CD4-positive, alpha-beta T cell (primary cell): Measurements from ENCODE around the gene URGCP. TPM values are rescaled to one million over a fixed set of nuclear protein-coding genes. Genes with fewer than 3 reads are reported as not detected.
A peak's percentile ranks its signal among the peaks of the same experiment; 100 is the strongest.

Experiments
- ATAC-seq: fragments of 200-7000 bp; cut with Tn5 transposase; one replicate; pipeline ENCODE4 v1.10.0; 2022; ENCODE audit warnings: mild to moderate bottlenecking; ENCODE audit not compliant: poor library complexity
- CTCF ChIA-PET: fragments of 350-600 bp; sonication (Branson Sonifier 250); formaldehyde crosslinking; loops from one replicate; lab custom pipeline; 2021; ENCODE audit warnings: antibody characterized with exemption, inconsistent platforms; lab: Charles Lee
- POLR2A ChIA-PET: fragments of 350-600 bp; sonication (Branson Sonifier 250); formaldehyde crosslinking; loops from one replicate; lab custom pipeline; 2021; ENCODE audit warnings: antibody characterized with exemption, inconsistent platforms; lab: Charles Lee
- DNase-seq, 14 experiments: peaks; one replicate each; pipeline ENCODE4 v3.0.0-alpha.2; 2013 to 2020; ENCODE audit warnings: mixed read lengths in 2 of 14
- H3K27ac ChIP-seq, 2 donors: one replicate each; pipeline versions ENCODE4 v1.5.1 to v1.7.0; 2013; ENCODE audit warnings: low read length in 2 of 2, low read depth in 1 of 2, mild to moderate bottlenecking in 1 of 2
- H3K27me3 ChIP-seq, 2 experiments: 1 replicate in 1 of 2; 2 replicates in 1 of 2; pipeline versions ENCODE4 v1.6.1 to v1.7.0; 2013; ENCODE audit warnings: low read length in 2 of 2, control low read depth in 1 of 2, mild to moderate bottlenecking in 1 of 2, moderate library complexity in 1 of 2; ENCODE audit not compliant: insufficient read depth in 2 of 2, control insufficient read depth in 1 of 2
- H3K36me3 ChIP-seq: one replicate; pipeline ENCODE4 v1.6.1; 2013; ENCODE audit warnings: low read length, control low read depth; ENCODE audit not compliant: insufficient read depth
- H3K4me1 ChIP-seq: one replicate; pipeline ENCODE4 v1.6.1; 2013; ENCODE audit warnings: low read length, control low read depth; ENCODE audit not compliant: insufficient read depth
- H3K4me3 ChIP-seq: one replicate; pipeline ENCODE4 v1.5.1; 2013; ENCODE audit warnings: mild to moderate bottlenecking, low read length, moderate library complexity
- H3K9me3 ChIP-seq, 2 experiments: 1 replicate in 1 of 2; 2 replicates in 1 of 2; pipeline versions ENCODE4 v1.6.1 to v1.7.0; 2013; ENCODE audit warnings: low read length in 2 of 2, mild to moderate bottlenecking in 2 of 2, control low read depth in 1 of 2, moderate library complexity in 1 of 2; ENCODE audit not compliant: control insufficient read depth in 1 of 2, insufficient read depth in 1 of 2
- H3K27ac Mint-ChIP-seq: one replicate; pipeline ENCODE4 v1.8.0; 2020; ENCODE audit warnings: mixed read lengths
- H3K27me3 Mint-ChIP-seq: one replicate; pipeline ENCODE4 v1.8.0; 2021; ENCODE audit warnings: mixed read lengths
- H3K36me3 Mint-ChIP-seq: one replicate; pipeline ENCODE4 v1.8.0; 2021; ENCODE audit warnings: low read depth, mixed read lengths
- H3K4me1 Mint-ChIP-seq: one replicate; pipeline ENCODE4 v1.8.0; 2021; ENCODE audit warnings: low read depth, mixed read lengths
- H3K4me3 Mint-ChIP-seq: one replicate; pipeline ENCODE4 v1.8.0; 2020; ENCODE audit warnings: mild to moderate bottlenecking, mixed read lengths
- H3K9me3 Mint-ChIP-seq: one replicate; pipeline ENCODE4 v1.8.0; 2020; ENCODE audit warnings: mixed read lengths
- intact Hi-C, 2 experiments: fragments of 100-400 bp; cut with DNase I in 1 of 2; cut with micrococcal nuclease in 1 of 2; formaldehyde crosslinking; loops; one replicate each; pipeline versions ENCODE4 v1.15.1 to v1.9.0; 2023 to 2025; cut with DNase I, micrococcal nuclease
- total RNA-seq, 174 experiments: library from RNA in 2 of 174; stranded (reverse) in 2 of 174; gene quantifications; one replicate each; pipeline ENCODE4 v1.2.3 and lab custom pipeline; 2021 to 2026
- TF ChIP-seq, protein P1 (sequence below): fragments of 200-600 bp; IDR thresholded peaks from one replicate; pipeline ENCODE4 v1.8.0; 2022; ENCODE audit warnings: antibody characterized with exemption, mild to moderate bottlenecking

Gene URGCP
- total RNA-seq, 2 experiments from 2014 or later: 21.8 to 22.5 TPM

DNA sequence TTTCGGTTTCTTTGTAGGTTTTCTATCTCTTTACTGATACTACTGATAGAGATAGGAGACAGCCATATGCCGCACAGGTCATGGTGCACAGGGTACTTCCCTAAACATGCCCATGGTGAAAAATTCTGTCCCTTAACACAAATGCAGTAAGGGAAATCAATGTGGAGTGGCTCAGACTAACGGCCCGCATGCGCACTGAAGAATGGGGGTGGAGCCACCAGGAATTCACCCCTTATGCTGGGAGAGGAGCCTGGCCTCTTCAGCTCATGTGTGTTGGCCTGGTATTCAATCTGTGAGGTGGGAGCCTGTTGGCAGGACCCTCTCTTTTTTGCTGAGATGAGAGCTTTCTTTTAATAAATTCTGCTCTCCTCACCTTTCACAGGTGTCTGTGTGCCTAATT is 8.4 kb upstream of the URGCP start:
- no peak overlapping the region for H3K27ac Mint-ChIP-seq
- CTCF ChIA-PET: no interaction called here

DNA sequence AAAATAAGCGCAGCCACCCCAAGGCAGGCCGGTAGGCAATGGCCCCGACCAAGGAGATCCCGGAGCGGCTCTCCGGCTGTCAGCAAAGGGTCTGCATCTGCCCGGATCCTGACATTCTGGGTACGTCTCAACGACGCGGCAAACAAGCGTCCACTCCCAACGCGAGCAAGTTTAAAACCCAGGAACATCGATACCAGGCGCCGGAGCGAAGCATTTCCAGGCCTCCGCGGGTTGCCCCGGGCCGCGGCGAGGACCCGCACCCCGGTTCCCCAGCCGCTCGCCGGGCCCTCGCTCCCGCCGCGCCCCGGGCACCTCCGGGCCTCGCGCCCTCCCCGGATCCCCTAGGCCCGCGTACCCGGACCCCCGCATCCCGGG is 453 bp downstream of the URGCP start:
- DNase-seq: peak in 12 of 14 experiments; percentile 2 to 48 (median 12)
- ChIA-PET CTCF (no interaction called here), POLR2A (interaction anchor here (0.8 to 1.4 kb wide), 2 partner anchors 36 to 37 kb away, joined by 3 read pairs; partner anchors contain the start of gene MRPS24)
- ATAC-seq: peak; percentile 48
- peak overlapping the region; percentile 66 for H3K4me3 ChIP-seq
- Mint-ChIP-seq H3K9me3 (no peaks in the 10 kb centered on the region), H3K36me3 (no peaks in the 10 kb centered on the region), H3K27me3 (no peaks in the 10 kb centered on the region), H3K4me3 (peak overlapping the region; percentile 98), H3K4me1 (peaks cover 47% of the 10 kb centered on the region), H3K27ac (peak overlapping the region; percentile 92)
- no peaks in the 10 kb centered on the region for H3K9me3 ChIP-seq
- H3K36me3 ChIP-seq: no peaks in the 10 kb centered on the region
- no peaks in the 10 kb centered on the region for H3K27me3 ChIP-seq
- TF ChIP-seq, protein P1, sequence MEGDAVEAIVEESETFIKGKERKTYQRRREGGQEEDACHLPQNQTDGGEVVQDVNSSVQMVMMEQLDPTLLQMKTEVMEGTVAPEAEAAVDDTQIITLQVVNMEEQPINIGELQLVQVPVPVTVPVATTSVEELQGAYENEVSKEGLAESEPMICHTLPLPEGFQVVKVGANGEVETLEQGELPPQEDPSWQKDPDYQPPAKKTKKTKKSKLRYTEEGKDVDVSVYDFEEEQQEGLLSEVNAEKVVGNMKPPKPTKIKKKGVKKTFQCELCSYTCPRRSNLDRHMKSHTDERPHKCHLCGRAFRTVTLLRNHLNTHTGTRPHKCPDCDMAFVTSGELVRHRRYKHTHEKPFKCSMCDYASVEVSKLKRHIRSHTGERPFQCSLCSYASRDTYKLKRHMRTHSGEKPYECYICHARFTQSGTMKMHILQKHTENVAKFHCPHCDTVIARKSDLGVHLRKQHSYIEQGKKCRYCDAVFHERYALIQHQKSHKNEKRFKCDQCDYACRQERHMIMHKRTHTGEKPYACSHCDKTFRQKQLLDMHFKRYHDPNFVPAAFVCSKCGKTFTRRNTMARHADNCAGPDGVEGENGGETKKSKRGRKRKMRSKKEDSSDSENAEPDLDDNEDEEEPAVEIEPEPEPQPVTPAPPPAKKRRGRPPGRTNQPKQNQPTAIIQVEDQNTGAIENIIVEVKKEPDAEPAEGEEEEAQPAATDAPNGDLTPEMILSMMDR: no peak
- intact Hi-C loops: loop anchor here in 1 of 2 experiments (5.0 kb wide), 1 partner anchor 39 kb away; the partner anchor contains the start of gene MRPS24
- peak overlapping the region in 1 of 2 donors; percentile 25 for H3K27ac ChIP-seq
- peaks cover 24% of the 10 kb centered on the region for H3K4me1 ChIP-seq

More for the DNA sequence above, 8.4 kb upstream of the URGCP start:
- POLR2A ChIA-PET: no interaction called here
- TF ChIP-seq, protein P1: no peak
- intact Hi-C loops: no loop called here
- H3K9me3 Mint-ChIP-seq: no peaks in the 10 kb centered on the region
- H3K4me3 ChIP-seq: no peak overlapping the region
- DNase-seq: no peak
- H3K27me3 ChIP-seq: no peaks in the 10 kb centered on the region
- no peak for ATAC-seq
- no peaks in the 10 kb centered on the region for H3K9me3 ChIP-seq
- H3K4me1 Mint-ChIP-seq: peaks cover 4% of the 10 kb centered on the region
- no peaks in the 10 kb centered on the region for H3K27me3 Mint-ChIP-seq
- H3K36me3 Mint-ChIP-seq: peaks cover 15% of the 10 kb centered on the region
- H3K27ac ChIP-seq: no peak overlapping the region
- no peaks in the 10 kb centered on the region for H3K4me1 ChIP-seq
- H3K36me3 ChIP-seq: peaks cover 9% of the 10 kb centered on the region
- H3K4me3 Mint-ChIP-seq: no peak overlapping the region

DNA sequence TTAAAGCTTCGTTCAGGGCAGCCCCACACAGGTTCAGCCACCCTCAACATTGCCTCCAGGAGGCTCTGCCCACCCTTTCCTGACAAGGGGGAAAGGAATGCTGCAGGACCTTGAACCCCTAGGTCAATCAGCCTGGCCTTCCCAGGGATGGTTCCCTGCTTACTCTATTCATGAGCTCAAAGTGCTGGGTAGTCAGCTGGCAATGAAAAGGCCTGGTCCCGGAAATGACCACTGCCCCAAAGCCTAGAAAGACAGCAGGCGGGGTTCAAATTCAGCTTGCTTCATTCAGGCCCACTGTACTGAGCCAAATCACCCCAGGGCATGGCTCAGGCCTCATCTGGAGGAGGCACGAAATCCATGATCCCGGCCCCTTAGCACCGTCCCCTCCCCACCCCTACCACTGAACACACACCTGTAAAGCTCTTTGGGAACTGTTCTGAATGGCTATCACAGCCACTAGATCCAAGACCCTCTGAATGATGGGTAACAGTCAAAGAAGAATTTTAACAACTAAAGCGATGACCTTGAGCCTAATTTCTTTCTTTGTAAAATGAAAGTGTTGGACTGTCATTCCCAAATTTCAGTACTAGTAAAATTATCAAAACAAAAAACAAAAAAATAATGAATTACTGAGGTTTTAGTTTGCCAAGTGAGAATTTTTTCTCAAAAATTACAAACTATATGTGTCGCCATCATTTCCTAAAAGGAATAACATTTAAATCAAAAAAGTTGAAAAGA is 1.0 kb downstream of the URGCP start:
- ChIA-PET CTCF (interaction anchor here (1.0 to 1.4 kb wide), 2 partner anchors 21 to 38 kb away, joined by 3 read pairs; partner anchors contain the start of gene UBE2D4), POLR2A (interaction anchor here (0.8 kb wide), 2 partner anchors 11 to 36 kb away, joined by 3 read pairs; partner anchors contain the start of gene MRPS24)
- ATAC-seq: no peak
- H3K4me3 Mint-ChIP-seq: peak overlapping the region; percentile 98
- Histone ChIP-seq H3K27ac (peak overlapping the region in 1 of 2 donors; percentile 25), H3K36me3 (no peaks in the 10 kb centered on the region), H3K4me3 (peak overlapping the region; percentile 66), H3K4me1 (peaks cover 24% of the 10 kb centered on the region), H3K9me3 (no peaks in the 10 kb centered on the region), H3K27me3 (no peaks in the 10 kb centered on the region)
- H3K27ac Mint-ChIP-seq: peak overlapping the region; percentile 92
- H3K36me3 Mint-ChIP-seq: no peaks in the 10 kb centered on the region
- DNase-seq: no peak
- H3K4me1 Mint-ChIP-seq: peaks cover 45% of the 10 kb centered on the region
- TF ChIP-seq, protein P1: no peak
- H3K27me3 Mint-ChIP-seq: no peaks in the 10 kb centered on the region
- intact Hi-C loops: loop anchor here in 1 of 2 experiments (5.0 kb wide), 1 partner anchor 38 kb away; the partner anchor contains the start of gene MRPS24
- H3K9me3 Mint-ChIP-seq: no peaks in the 10 kb centered on the region
